Lung (tissue), 12 donors: ENCODE measurements around the gene OTUD5. TPM values are rescaled to one million over a fixed set of nuclear protein-coding genes. Genes with fewer than 3 reads are reported as not detected.

Experiments
- ATAC-seq: fragments of 200-7000 bp; cut with Tn5 transposase; one replicate; pipeline ENCODE4 v1.9.1; 2020; ENCODE audit warnings: moderate number of reproducible peaks; ENCODE audit not compliant: insufficient read depth, low FRiP score
- DNase-seq, 3 donors: peaks; one replicate each; pipeline ENCODE4 v3.0.0-alpha.2; 2013 to 2017
- H3K27ac ChIP-seq, 2 donors: one replicate each; pipeline ENCODE4 v1.5.1; 2013; ENCODE audit warnings: mild to moderate bottlenecking in 2 of 2, moderate library complexity in 2 of 2, control low read depth in 1 of 2, inconsistent platforms in 1 of 2, low read depth in 1 of 2, low read length in 1 of 2
- H3K27me3 ChIP-seq, 3 donors: one replicate each; pipeline ENCODE4 v1.5.1; 2013; ENCODE audit warnings: low read length in 2 of 3; ENCODE audit not compliant: control insufficient read depth in 3 of 3, insufficient read depth in 3 of 3
- H3K36me3 ChIP-seq, 4 donors: one replicate each; pipeline ENCODE4 v1.5.1; 2013; ENCODE audit warnings: low read length in 4 of 4, mild to moderate bottlenecking in 1 of 4, moderate library complexity in 1 of 4; ENCODE audit not compliant: control insufficient read depth in 4 of 4, insufficient read depth in 4 of 4
- H3K4me1 ChIP-seq, 5 donors: one replicate each; pipeline ENCODE4 v1.5.1; 2013; ENCODE audit warnings: low read length in 5 of 5, mild to moderate bottlenecking in 2 of 5, moderate library complexity in 1 of 5; ENCODE audit not compliant: control insufficient read depth in 5 of 5, insufficient read depth in 5 of 5
- H3K4me3 ChIP-seq: one replicate; pipeline ENCODE4 v1.5.1; 2013; ENCODE audit warnings: mild to moderate bottlenecking, control low read depth, moderate library complexity
- H3K9ac ChIP-seq, 2 donors: one replicate each; pipeline ENCODE4 v1.5.1; 2013; ENCODE audit warnings: low read length in 2 of 2, control low read depth in 1 of 2; ENCODE audit not compliant: insufficient read depth in 1 of 2
- H3K9me3 ChIP-seq, 4 donors: one replicate each; pipeline ENCODE4 v1.5.1; 2013; ENCODE audit warnings: low read length in 3 of 4, mild to moderate bottlenecking in 1 of 4, moderate library complexity in 1 of 4; ENCODE audit not compliant: control insufficient read depth in 4 of 4, insufficient read depth in 3 of 4
- CTCF ChIP-seq: IDR thresholded peaks from 2 replicates; pipeline ENCODE4 v1.5.1; 2012; ENCODE audit warnings: mild to moderate bottlenecking; ENCODE audit errors: control extremely low read depth, extremely low read depth
- WGBS, 2 donors: extraction: QIAGEN DNeasy Blood & Tissue Kit; methylation state at CpG; one replicate each; pipeline ENCODE4 v1.1.7; 2013; 5-methylcytosine and 5-hydroxymethylcytosine counted together
- polyA plus RNA-seq, 2 donors: library from polyadenylated mRNA; stranded (reverse); fragments of 200-250 nt; gene quantifications; one replicate each; pipeline ENCODE4 v1.2.1, GENCODE V29; 2013
- total RNA-seq, 2 donors: library from RNA; depleted of rRNA in 1 of 2; stranded (reverse); fragments of >200 nt in 1 of 2; gene quantifications; one replicate each; pipeline ENCODE4 v1.2.1, GENCODE V29; 2014 to 2021
- donor health status: control.
- donor health status: control.
- donor health status: Bipolar disorder and iron deficiency.
- donor health status: healthy.
- donor health status: DM: yes; HTN: yes; CAD: no.

OTUD5 gene
- total and polyA plus RNA-seq, 4 donors, result 32.4 to 48.2 (median 35.7) TPM

- no peak overlapping the region for H3K27ac ChIP-seq
- ATAC-seq, result no peak
- peaks cover 0 to 16% (median 10%) of the 10 kb centered on the region in 4 donors for H3K36me3 ChIP-seq
- TF ChIP-seq CTCF, result no peak
- 75 to 92% methylated on average over 2 of the region's 2 CpGs for WGBS, 2 donors
- H3K4me3 ChIP-seq, result no peak overlapping the region
- DNase-seq, result no peak
- H3K9ac ChIP-seq, result no peak overlapping the region
- no peaks in the 10 kb centered on the region for H3K27me3 ChIP-seq
- H3K4me1 ChIP-seq, result no peaks in the 10 kb centered on the region
- H3K9me3 ChIP-seq, result peaks cover 0 to 4% (median under 1%) of the 10 kb centered on the region in 4 donors
Measured at GRCh38 chrX:48927736-48928382, 29.5 kb downstream of the OTUD5 start.

- ATAC-seq, result no peak
- H3K4me3 ChIP-seq, result no peak overlapping the region
- TF ChIP-seq CTCF, result no peak
- H3K9ac ChIP-seq, result no peak overlapping the region
- H3K9me3 ChIP-seq, result peaks cover 0 to 3% (median 0%) of the 10 kb centered on the region in 4 donors
- no peak overlapping the region for H3K27ac ChIP-seq
- H3K4me1 ChIP-seq, result no peaks in the 10 kb centered on the region
- no peak for DNase-seq
- 54 to 93% methylated on average over 5 of the region's 5 CpGs for WGBS, 2 donors
- H3K36me3 ChIP-seq, result peaks cover 0 to 16% (median 12%) of the 10 kb centered on the region in 4 donors
- H3K27me3 ChIP-seq, result no peaks in the 10 kb centered on the region
Measured at GRCh38 chrX:48927123-48927522, 30.3 kb downstream of the OTUD5 start.

- ATAC-seq (no peak), DNase-seq (no peak)
- H3K9ac ChIP-seq, result no peak overlapping the region
- H3K4me3 ChIP-seq, result no peak overlapping the region
- no peak for TF ChIP-seq CTCF
- peaks cover 0 to 11% (median 10%) of the 10 kb centered on the region in 4 donors for H3K36me3 ChIP-seq
- peaks cover 0 to 3% (median 1%) of the 10 kb centered on the region in 5 donors for H3K4me1 ChIP-seq
- no peaks in the 10 kb centered on the region for H3K27me3 ChIP-seq
- no peak overlapping the region for H3K27ac ChIP-seq
- WGBS, 2 donors, result 87 to 90% methylated on average over 5 of the region's 5 CpGs
- H3K9me3 ChIP-seq, result peaks cover 0 to 3% (median 0%) of the 10 kb centered on the region in 4 donors
Measured at GRCh38 chrX:48924270-48924669, 33.1 kb downstream of the OTUD5 start.

GRCh38 chrX:48923771-48924170, 33.6 kb downstream of the OTUD5 start:
- Histone ChIP-seq H3K4me1 (peaks cover 0 to 3% (median 1%) of the 10 kb centered on the region in 5 donors), H3K9ac (no peak overlapping the region), H3K27ac (no peak overlapping the region), H3K27me3 (no peaks in the 10 kb centered on the region), H3K9me3 (peaks cover 0 to 3% (median 0%) of the 10 kb centered on the region in 4 donors), H3K36me3 (peaks cover 0 to 11% (median 10%) of the 10 kb centered on the region in 4 donors), H3K4me3 (no peak overlapping the region)
- WGBS, 2 donors, result 91 to 96% methylated on average over 11 to 13 of the region's 13 CpGs
- no peak for TF ChIP-seq CTCF
- ATAC-seq (no peak), DNase-seq (no peak)
